WTC11 (cell line): ENCODE measurements around the gene BNC2.

ENCODE experiments used
- MYBL2 ChIP-seq: sonication (generic); formaldehyde crosslinking; IDR thresholded peaks from 2 replicates; pipeline ENCODE4 v1.8.1; 2023; ENCODE audit warnings: mild to moderate bottlenecking, moderate library complexity, missing genetic modification reagents
- SMAD3 ChIP-seq: sonication (generic); formaldehyde crosslinking; IDR thresholded peaks from 2 replicates; pipeline ENCODE4 v1.8.0; 2022; ENCODE audit warnings: missing genetic modification reagents, mild to moderate bottlenecking, borderline replicate concordance
- TF ChIP-seq, protein P1 (sequence below): fragments of 200-600 bp; IDR thresholded peaks from 2 replicates; pipeline ENCODE4 v1.8.0; 2022; ENCODE audit warnings: antibody characterized with exemption

DNA sequence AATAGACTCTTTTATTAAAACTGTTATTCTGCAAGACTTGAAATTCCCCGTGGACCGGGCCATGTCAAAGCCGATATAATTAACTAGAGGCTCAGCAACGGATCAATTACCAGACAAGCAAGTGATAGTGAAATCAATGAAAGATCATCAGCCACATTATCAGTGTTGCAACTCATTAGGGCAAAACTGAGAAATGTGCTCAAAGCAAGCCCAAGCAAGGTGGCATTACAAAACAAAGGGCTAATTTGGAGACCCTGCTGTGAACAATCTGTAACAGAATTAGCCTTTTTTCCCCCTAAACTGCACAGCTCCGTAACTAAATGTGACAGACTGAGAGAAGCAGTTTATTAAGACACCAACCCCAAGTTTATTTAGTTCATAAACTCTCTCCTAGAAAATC lies 140.3 kb downstream of the BNC2 start:
- TF ChIP-seq MYBL2 (no peak), SMAD3 (CRISPR knock-in tag) (no peak)
- TF ChIP-seq, protein P1, sequence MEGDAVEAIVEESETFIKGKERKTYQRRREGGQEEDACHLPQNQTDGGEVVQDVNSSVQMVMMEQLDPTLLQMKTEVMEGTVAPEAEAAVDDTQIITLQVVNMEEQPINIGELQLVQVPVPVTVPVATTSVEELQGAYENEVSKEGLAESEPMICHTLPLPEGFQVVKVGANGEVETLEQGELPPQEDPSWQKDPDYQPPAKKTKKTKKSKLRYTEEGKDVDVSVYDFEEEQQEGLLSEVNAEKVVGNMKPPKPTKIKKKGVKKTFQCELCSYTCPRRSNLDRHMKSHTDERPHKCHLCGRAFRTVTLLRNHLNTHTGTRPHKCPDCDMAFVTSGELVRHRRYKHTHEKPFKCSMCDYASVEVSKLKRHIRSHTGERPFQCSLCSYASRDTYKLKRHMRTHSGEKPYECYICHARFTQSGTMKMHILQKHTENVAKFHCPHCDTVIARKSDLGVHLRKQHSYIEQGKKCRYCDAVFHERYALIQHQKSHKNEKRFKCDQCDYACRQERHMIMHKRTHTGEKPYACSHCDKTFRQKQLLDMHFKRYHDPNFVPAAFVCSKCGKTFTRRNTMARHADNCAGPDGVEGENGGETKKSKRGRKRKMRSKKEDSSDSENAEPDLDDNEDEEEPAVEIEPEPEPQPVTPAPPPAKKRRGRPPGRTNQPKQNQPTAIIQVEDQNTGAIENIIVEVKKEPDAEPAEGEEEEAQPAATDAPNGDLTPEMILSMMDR, result no peak
